GM23338 (cell line): ENCODE data around the gene FBXL4.

Experiments used
- CREB1 ChIP-seq: fragments of 250-450 bp; sonication (Bioruptor Pico); IDR thresholded peaks from 2 replicates; pipeline ENCODE4 v1.5.0; 2020; ENCODE audit warnings: low read depth, mild to moderate bottlenecking, moderate library complexity
- POLR2AphosphoS5 ChIP-seq: IDR thresholded peaks from 2 replicates; pipeline ENCODE4 v1.6.1; 2016; ENCODE audit warnings: antibody characterized with exemption, low read depth
- ZNF114 ChIP-seq: fragments of 250-450 bp; sonication (Bioruptor Pico); IDR thresholded peaks from 2 replicates; pipeline ENCODE4 v1.5.0; 2020; ENCODE audit warnings: mild to moderate bottlenecking, moderate library complexity
- ZNF331 ChIP-seq: fragments of 250-450 bp; sonication (Bioruptor Pico); IDR thresholded peaks from 2 replicates; pipeline ENCODE4 v1.5.0; 2020; ENCODE audit warnings: low read depth, mild to moderate bottlenecking, moderate library complexity
- TF ChIP-seq, protein P1 (sequence below): IDR thresholded peaks from one replicate; pipeline ENCODE4 v1.6.1; 2018; ENCODE audit warnings: antibody characterized with exemption; ENCODE audit not compliant: unreplicated experiment
- TF ChIP-seq, protein P2 (sequence below), 2 experiments: fragments of 200-600 bp in 1 of 2; sonication (generic) in 1 of 2; conservative IDR thresholded peaks; 2 replicates each; pipeline versions ENCODE4 v1.5.1 to v1.6.1; 2016 to 2017; ENCODE audit warnings: antibody characterized with exemption in 2 of 2, low read depth in 2 of 2, mild to moderate bottlenecking in 2 of 2, moderate library complexity in 1 of 2

DNA sequence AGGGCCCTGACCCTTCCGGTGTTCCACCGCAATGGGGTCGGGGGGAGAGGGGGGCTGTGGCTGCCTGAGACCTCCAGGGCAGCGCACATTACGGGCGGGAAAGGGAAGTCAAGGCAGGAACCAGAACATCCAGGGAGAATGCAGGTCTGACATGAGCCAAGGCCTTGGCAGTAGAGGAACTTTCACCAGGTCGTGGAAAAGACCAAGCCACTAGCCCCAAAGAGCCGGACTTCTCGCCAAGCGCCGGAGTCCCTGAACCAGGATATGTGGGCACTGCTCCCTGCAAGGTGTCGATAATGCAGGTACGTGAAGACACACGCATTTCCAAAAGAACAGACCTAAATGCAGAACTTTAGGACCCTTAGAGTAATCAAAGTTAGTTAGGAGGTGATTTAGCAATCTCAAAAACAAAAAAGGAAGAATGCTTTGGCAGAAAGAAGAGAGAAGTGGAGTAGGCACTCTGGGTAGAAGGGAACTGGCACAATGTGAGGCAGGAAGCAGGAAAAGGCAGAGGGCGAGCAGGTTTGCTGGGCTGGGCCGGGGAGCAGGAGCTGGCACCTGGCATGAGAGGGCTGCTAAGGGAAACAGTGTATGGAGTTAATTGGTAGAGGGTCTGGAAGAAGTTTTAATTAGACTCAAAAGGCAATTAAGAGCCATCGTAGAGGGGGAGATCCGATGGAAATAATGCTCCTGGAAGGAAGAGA, 99.1 kb downstream of the FBXL4 start:
- TF ChIP-seq, protein P1, sequence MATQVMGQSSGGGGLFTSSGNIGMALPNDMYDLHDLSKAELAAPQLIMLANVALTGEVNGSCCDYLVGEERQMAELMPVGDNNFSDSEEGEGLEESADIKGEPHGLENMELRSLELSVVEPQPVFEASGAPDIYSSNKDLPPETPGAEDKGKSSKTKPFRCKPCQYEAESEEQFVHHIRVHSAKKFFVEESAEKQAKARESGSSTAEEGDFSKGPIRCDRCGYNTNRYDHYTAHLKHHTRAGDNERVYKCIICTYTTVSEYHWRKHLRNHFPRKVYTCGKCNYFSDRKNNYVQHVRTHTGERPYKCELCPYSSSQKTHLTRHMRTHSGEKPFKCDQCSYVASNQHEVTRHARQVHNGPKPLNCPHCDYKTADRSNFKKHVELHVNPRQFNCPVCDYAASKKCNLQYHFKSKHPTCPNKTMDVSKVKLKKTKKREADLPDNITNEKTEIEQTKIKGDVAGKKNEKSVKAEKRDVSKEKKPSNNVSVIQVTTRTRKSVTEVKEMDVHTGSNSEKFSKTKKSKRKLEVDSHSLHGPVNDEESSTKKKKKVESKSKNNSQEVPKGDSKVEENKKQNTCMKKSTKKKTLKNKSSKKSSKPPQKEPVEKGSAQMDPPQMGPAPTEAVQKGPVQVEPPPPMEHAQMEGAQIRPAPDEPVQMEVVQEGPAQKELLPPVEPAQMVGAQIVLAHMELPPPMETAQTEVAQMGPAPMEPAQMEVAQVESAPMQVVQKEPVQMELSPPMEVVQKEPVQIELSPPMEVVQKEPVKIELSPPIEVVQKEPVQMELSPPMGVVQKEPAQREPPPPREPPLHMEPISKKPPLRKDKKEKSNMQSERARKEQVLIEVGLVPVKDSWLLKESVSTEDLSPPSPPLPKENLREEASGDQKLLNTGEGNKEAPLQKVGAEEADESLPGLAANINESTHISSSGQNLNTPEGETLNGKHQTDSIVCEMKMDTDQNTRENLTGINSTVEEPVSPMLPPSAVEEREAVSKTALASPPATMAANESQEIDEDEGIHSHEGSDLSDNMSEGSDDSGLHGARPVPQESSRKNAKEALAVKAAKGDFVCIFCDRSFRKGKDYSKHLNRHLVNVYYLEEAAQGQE: no peak
- TF ChIP-seq, protein P2, sequence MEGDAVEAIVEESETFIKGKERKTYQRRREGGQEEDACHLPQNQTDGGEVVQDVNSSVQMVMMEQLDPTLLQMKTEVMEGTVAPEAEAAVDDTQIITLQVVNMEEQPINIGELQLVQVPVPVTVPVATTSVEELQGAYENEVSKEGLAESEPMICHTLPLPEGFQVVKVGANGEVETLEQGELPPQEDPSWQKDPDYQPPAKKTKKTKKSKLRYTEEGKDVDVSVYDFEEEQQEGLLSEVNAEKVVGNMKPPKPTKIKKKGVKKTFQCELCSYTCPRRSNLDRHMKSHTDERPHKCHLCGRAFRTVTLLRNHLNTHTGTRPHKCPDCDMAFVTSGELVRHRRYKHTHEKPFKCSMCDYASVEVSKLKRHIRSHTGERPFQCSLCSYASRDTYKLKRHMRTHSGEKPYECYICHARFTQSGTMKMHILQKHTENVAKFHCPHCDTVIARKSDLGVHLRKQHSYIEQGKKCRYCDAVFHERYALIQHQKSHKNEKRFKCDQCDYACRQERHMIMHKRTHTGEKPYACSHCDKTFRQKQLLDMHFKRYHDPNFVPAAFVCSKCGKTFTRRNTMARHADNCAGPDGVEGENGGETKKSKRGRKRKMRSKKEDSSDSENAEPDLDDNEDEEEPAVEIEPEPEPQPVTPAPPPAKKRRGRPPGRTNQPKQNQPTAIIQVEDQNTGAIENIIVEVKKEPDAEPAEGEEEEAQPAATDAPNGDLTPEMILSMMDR (conservative IDR thresholded peaks at IDR 0.05; ENCODE audit: low read depth in 2 of 2): no peak
- no peak for TF ChIP-seq CREB1
- no peak for TF ChIP-seq ZNF331 (CRISPR knock-in tag)
- no peak for TF ChIP-seq POLR2AphosphoS5
- TF ChIP-seq ZNF114: no peak
